ENCODE results near the gene PLXND1. TPM values are rescaled to one million over a fixed set of nuclear protein-coding genes. Genes with fewer than 3 reads are reported as not detected.
"Not testable (repeated sequence)": the region's sequence is repeated elsewhere in the genome, so short reads cannot be mapped to it uniquely, and the experiment has no call there.

The PLXND1 gene
- total RNA-seq, 1 donor = 357 TPM

DNA sequence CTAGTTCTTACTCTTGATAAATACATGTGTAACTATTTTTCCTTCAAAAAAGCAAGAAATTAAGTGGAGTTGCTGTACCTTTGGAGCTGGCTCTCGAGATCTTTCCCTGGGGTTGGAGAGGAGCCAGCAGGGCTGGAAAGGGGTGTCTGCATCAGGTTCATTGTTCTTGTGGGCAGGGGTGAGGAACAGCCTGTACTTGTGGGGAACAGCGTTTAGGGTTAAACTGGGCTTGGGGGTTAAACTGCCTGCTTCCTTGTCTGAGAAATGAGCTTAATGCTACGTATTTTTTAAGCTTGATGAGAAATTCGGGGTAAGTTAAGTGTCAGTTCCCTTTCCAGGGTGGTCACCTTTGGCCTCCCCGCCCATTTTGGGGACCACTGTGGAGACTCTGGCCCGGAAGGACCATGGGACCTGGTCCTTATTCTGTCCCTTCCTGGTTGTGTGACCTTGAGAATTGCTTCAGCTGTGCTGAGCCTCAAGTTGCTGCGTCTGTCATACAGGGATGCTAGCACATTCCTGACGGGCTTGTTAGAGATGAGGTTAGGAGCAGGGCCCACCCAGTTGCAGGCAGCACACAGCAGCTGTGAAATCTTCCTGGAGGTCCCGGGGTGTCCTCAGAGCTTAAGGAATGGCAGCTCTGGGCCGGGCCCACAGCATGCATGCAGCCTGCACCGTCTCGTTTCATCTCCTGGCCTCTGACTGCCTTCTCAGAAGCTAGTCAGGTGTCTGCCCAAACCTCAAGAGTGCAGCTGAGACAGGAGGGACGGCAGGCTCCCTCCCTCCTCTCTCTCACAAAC is 51.9 kb downstream of the PLXND1 start:
- peak in 1 of 3 donors; percentile 14 for DNase-seq (ENCODE audit: low read depth in 2 of 3, low spot score in 2 of 3)

DNA sequence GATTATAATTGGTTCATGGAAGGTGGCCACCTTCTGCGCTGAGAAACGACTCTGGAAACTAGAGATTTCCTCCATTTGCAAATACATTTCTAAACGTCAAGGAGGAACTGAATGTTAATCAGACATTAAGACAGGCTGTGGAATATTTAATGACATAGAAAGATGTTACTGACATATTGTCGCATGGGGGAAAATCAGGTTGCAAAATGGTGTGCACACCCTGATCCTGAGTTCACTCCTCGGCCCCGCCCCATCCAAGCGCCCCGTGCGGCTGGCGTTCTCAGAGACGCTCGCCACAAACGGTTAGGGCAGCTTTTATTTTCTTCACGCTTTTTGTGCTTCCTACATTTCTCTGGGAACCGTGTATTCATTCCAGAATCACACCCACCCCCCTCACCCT is 52.8 kb downstream of the PLXND1 start:
- DNase-seq (ENCODE audit: low read depth in 2 of 3, low spot score in 2 of 3) = peak in 2 of 3 donors; percentile 12 to 41

- no peak for DNase-seq (ENCODE audit: low read depth in 2 of 3, low spot score in 2 of 3)
These were observed 53.3 kb downstream of the PLXND1 start for GRCh38 chr3:129553171-129553570.

DNA sequence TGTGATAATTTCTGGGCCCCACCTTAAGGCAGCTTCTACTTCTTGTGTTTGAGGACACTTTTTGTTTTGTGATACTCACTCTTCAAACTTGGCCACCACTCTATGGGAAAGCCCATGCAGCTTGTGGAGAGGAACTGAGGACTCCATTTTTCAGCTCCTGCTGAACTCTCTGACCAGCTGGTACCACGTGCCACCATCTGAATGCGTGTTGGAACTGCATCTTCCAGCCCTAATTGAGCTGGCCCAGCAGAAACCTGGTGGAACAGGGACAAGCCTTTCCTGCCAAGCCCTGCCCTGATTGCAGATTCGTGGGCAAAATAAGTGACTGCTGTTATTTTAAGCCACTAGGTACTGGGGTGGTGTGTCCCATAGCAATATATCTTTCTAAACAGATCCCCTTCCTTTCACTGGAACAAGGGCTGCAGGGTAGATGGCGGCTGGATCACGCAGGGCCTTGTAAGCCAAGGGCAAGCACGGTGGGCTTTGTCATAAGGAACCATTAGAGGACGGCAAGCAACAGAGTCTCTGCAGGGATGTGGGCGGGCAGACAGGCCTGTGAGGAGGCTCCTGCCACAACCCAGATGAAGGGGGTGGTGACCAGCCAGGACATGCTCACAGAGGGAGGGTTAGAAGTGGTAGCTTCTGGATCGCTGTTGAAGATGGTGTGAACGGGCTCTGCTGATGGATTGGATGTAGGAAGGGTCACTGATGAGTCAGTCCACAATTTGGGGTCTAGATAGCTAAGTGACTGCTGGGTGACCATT is 54.0 kb downstream of the PLXND1 start:
- no peak for DNase-seq (ENCODE audit: low read depth in 2 of 3, low spot score in 2 of 3)

GRCh38 chr3:129549805-129550204 is 56.7 kb downstream of the PLXND1 start:
- peak in 1 of 3 donors; percentile 21 for DNase-seq (ENCODE audit: low read depth in 2 of 3, low spot score in 2 of 3)

DNA sequence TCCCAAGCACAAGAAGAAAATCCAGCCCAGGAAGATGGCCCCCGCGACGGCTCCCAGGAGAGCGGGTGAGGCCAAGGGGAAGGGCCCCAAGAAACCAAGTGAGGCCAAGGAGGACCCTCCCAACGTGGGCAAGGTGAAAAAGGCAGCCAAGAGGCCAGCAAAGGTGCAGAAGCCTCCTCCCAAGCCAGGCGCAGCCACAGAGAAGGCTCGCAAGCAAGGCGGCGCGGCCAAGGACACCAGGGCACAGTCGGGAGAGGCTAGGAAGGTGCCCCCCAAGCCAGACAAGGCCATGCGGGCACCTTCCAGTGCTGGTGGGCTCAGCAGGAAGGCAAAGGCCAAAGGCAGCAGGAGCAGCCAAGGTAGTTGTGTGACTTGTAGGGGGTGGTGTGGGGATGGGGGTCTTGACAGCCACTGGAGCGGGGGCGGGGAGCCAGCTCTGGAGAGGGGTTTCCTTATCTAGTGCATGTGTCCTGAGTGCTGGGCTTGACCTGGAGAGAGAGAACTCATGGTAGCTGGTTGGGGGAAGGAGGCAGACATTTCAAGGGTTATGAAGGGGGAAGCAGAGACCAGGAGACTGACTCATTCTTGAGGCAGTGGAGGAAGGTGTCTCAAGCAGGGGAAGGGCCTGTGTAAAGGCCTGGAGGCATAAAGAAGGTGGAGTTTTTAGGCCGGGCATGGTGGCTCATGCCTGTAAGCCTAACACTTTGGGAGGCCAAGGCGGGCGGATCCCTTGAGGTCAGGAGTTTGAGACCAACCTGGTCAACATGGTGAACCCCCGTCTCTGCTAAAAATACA is 57.3 kb downstream of the PLXND1 start:
- peak in 2 of 3 donors; percentile 20 to 25 for DNase-seq (ENCODE audit: low read depth in 2 of 3, low spot score in 2 of 3)

- DNase-seq (ENCODE audit: low read depth in 2 of 3, low spot score in 2 of 3) = no peak
These were observed 58.1 kb downstream of the PLXND1 start for GRCh38 chr3:129548104-129548965.

- no peak for DNase-seq (ENCODE audit: low read depth in 2 of 3, low spot score in 2 of 3)
These were observed 59.2 kb downstream of the PLXND1 start for GRCh38 chr3:129547241-129547640.

GRCh38 chr3:129545951-129546350 is 60.5 kb downstream of the PLXND1 start:
- DNase-seq (ENCODE audit: low read depth in 2 of 3, low spot score in 2 of 3) = not testable (repeated sequence)

- no peak for DNase-seq (ENCODE audit: low read depth in 2 of 3, low spot score in 2 of 3)
These were observed 62.5 kb downstream of the PLXND1 start for GRCh38 chr3:129543999-129544398.

DNA sequence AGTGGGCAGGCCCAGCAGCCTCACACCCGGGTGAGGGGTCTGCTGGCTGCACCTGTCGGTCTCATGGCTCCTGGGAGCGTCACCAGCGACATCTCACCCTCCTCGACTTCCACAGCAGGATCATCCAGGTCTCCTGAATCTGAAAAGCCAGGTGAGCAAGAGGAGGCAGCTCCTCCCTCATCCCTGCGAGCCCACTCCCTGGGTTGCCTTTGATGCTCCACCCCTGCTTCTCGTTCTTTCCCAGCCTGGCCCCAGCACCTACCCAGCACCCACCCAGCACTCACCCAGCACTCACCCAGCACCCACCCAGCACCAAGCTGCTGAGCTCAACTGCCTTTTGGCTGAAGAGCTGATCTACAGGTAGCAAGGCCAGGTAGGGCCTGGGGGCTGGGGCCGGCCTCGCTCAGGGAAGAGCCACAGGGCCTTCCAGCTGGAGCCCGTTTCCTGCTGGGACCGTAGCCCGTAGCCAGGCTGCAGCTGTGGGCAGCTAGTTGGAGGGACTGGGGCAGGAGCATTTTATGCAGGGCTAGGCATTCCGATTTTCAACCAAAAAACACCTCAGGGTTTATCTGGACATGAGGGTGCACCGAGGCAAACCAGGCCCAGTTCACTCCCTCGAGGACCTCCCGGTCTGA is 63.2 kb downstream of the PLXND1 start, which contains the start of gene H1-8:
Gene H1-8 (plus strand): TSS at position 20 of the 635 bp plus-strand sequence. CDS start 44 bp downstream, at position 64.
- DNase-seq (ENCODE audit: low read depth in 2 of 3, low spot score in 2 of 3) = no peak

DNA sequence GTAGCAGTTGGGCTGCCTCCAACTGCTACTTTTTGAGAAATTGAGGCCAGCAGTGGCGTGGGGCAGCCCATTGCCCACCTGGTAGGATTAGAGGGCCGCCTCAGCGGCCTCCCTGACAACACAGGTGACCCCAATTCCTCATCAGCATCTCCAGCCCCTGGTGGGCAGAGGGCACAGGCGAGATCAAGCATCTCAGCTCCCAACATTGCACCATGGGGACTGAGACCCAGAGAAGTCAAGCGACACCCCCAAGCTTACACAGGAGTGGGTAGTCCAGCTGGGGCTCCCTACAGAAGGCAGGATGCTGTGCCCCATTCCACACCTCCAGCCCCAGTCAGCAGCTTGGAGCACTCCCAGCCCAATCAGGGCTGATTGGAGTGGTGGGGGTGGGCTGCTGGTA is 63.7 kb downstream of the PLXND1 start:
- no peak for DNase-seq (ENCODE audit: low read depth in 2 of 3, low spot score in 2 of 3)

DNA sequence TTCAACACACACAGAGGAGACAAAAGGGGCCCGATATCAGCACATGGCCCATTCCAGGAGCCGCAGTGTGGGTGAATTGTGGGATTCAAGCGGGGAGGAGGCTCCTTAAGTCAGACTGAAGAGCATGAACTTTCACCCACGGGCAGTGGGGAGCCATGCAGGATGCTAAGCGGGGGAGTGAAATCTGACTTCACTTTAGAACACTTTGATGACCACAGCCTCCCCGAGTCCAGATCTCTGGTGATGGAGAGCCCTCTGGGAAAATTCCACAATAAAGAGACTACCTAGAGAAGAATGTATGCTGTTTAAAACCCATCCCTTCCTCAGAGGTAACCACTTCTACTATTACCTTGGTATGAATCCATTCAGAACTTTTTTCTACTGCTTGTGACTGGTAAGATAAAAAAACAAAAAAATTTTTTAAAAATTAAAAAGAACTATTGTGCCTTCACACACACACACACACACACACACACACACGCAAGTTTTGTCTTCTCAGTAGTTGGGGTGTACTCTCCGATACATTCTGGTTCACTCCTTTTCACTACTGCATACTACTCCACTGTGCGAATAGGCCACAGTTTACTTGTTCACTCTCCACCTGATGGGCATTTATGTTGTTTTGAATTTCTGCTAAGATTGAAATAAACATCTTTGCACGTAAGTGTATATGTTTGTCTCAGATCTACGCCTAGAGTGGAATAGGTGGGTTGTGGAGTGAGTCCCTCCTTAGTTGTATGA is 65.5 kb downstream of the PLXND1 start:
- no peak for DNase-seq (ENCODE audit: low read depth in 2 of 3, low spot score in 2 of 3)

DNA sequence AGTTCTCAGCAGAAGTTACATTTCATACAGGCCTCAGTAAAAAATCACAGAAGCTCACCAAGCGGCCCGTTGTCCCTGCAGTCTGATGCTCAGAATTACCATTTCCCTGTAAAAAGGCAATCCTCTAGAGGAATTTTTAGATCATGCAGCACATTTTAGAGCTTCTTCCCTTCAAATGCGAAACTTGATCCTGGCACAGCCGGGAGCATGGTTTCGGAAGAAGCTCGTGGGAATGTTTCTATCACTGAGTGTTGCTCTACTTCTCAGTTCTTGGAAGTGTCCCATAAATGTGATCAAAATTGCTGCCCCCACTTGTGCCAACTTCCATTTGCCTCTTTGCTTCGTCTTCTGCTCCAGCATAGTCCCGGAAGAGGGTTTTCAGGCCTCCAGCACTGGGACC is 67.3 kb downstream of the PLXND1 start:
- DNase-seq (ENCODE audit: low read depth in 2 of 3, low spot score in 2 of 3) = no peak

GRCh38 chr3:129536804-129537203 is 69.7 kb downstream of the PLXND1 start:
- no peak for DNase-seq (ENCODE audit: low read depth in 2 of 3, low spot score in 2 of 3)

DNA sequence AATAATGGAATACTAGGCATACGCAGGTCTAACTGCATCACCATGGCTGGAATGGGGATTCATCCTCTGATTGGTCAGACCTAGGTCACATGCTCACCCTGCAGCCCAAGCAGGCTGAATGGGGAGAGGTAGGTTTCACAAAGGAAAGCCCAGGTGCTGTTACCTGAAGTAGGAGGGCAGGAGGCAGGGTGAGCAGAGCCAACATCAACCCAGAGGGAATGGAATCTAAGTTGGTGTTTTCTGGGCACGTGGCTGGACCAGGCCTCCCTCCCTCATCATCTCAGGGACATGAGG is 70.2 kb downstream of the PLXND1 start:
- DNase-seq (ENCODE audit: low read depth in 2 of 3, low spot score in 2 of 3) = no peak

DNA sequence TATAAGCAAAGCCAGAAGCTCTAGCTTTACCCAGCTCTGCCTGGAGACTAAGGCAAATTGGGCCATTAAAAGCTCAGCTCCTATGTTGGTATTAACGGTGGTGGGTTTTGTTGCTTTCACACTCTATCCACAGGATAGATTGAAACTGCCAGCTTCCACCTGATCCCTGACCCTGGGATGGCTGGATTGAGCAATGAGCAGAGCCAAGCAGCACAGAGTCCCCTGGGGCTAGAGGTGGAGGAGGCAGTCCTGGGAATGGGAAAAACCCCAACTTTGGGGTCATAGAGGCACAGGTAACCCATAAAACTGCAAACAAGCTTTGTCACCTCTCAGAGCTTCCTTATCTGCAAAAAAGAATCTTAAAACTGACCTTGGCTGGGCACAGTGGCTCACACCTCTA is 71.4 kb downstream of the PLXND1 start:
- no peak for DNase-seq (ENCODE audit: low read depth in 2 of 3, low spot score in 2 of 3)

GRCh38 chr3:129534428-129535027 is 71.9 kb downstream of the PLXND1 start:
- DNase-seq (ENCODE audit: low read depth in 2 of 3, low spot score in 2 of 3) = no peak

DNA sequence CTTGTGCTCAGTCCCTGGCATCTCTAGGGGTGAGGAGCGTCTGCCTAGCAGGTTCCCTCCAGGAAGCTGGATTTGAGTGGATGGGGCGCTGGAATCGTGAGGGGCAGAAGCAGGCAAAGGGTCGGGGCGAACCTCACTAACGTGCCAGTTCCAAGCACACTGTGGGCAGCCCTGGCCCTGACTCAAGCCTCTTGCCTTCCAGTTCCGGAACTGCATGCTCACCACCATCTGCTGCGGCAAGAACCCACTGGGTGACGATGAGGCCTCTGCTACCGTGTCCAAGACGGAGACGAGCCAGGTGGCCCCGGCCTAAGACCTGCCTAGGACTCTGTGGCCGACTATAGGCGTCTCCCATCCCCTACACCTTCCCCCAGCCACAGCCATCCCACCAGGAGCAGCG is 73.1 kb downstream of the PLXND1 start:
- DNase-seq (ENCODE audit: low read depth in 2 of 3, low spot score in 2 of 3) = no peak
